Gastrocnemius medialis (tissue), 4 donors: ENCODE results near the gene RNF215. TPM values are rescaled to one million over a fixed set of nuclear protein-coding genes. Genes with fewer than 3 reads are reported as not detected.

Experiments
- ATAC-seq, 2 donors: fragments of 150-250 bp; one replicate each; pipeline ENCODE4 v1.9.1; 2016
- DNase-seq, 2 donors: peaks; one replicate each; pipeline ENCODE4 v3.0.0-alpha.2; 2019
- H3K27ac ChIP-seq, 4 donors: fragments of 200-600 bp; sonication (generic); 1 replicate in 1 of 4; 2 replicates in 3 of 4; pipeline ENCODE4 v1.5.1; 2016 to 2018; ENCODE audit warnings: mild to moderate bottlenecking in 2 of 4, moderate library complexity in 1 of 4
- H3K27me3 ChIP-seq, 3 donors: fragments of 200-600 bp; sonication (generic) in 2 of 3; 1 replicate in 1 of 3; 2 replicates in 2 of 3; pipeline versions ENCODE4 v1.5.1 to v1.6.0; 2016 to 2019; ENCODE audit warnings: mild to moderate bottlenecking in 1 of 3, moderate library complexity in 1 of 3
- H3K36me3 ChIP-seq, 2 donors: fragments of 200-600 bp; sonication (generic) in 1 of 2; one replicate each; pipeline ENCODE4 v1.5.1; 2017 to 2018
- H3K4me1 ChIP-seq, 2 donors: fragments of 200-600 bp; sonication (generic) in 1 of 2; one replicate each; pipeline ENCODE4 v1.5.1; 2016 to 2017; ENCODE audit warnings: mild to moderate bottlenecking in 2 of 2
- H3K4me3 ChIP-seq, 4 donors: fragments of 200-600 bp; sonication (generic) in 3 of 4; 1 replicate in 1 of 4; 2 replicates in 3 of 4; pipeline ENCODE4 v1.5.1; 2016 to 2019; ENCODE audit warnings: mild to moderate bottlenecking in 2 of 4
- H3K9me3 ChIP-seq, 3 donors: fragments of 200-600 bp; sonication (generic) in 2 of 3; 1 replicate in 1 of 3; 2 replicates in 2 of 3; pipeline ENCODE4 v1.5.1; 2016 to 2019
- POLR2A ChIP-seq, 2 donors: fragments of 450-650 bp; IDR thresholded peaks; one replicate each; pipeline ENCODE4 v1.6.1; 2017; ENCODE audit warnings: antibody characterized with exemption in 2 of 2, mild to moderate bottlenecking in 2 of 2, moderate library complexity in 2 of 2
- in situ Hi-C, 4 donors: fragments of 200-750 bp; cut with MboI; loops; one replicate each; pipeline versions ENCODE4 v1.15.0 to v1.8.0; 2017; ENCODE audit warnings: low sequenced_read_pairs in 4 of 4
- intact Hi-C: fragments of 100-400 bp; cut with DNase I; formaldehyde crosslinking; loops from one replicate; pipeline ENCODE4 v1.15.1; 2023; ENCODE audit warnings: low total_unique reads
- total RNA-seq, 4 donors: library from RNA; depleted of rRNA; stranded (reverse); fragments of >200 nt; gene quantifications; one replicate each; pipeline versions ENCODE4 v1.1.0 to v1.2.3, GENCODE V29; 2016
- TF ChIP-seq, protein P1 (sequence below), 5 experiments: fragments of 450-650 bp in 3 of 5; fragments of 200-600 bp in 2 of 5; sonication (generic) in 2 of 5; IDR thresholded peaks in 4 of 5; conservative IDR thresholded peaks in 1 of 5; 1 replicate in 4 of 5; 2 replicates in 1 of 5; pipeline ENCODE4 v1.5.1; 2016 to 2019; ENCODE audit warnings: antibody characterized with exemption in 5 of 5, mild to moderate bottlenecking in 3 of 5, moderate library complexity in 3 of 5

RNF215 gene
- total RNA-seq, 4 donors from 2014 or later = 4.7 to 11.2 (median 8.1) TPM

DNA sequence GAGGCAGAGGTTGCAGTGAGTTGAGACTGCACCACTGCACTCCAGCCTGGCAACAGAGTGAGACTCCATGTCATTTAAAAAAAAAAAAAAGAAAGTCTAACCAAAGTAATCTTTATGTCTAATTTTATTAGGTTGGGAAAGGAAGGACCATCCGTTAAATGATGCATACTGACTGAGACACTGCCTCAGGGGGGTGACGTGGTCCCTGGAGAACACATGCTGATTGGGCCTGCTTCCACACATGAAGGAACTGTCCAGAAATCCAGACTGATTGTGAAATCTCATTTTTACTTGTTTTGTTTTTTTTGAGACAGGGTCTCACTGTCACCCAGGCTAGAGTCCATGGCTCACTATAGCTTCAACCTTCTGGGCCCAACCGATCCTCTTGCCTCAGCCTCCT lies 36.0 kb downstream of the RNF215 start:
- H3K4me1 ChIP-seq = peaks cover 20 to 25% of the 10 kb centered on the region in 2 donors

DNA sequence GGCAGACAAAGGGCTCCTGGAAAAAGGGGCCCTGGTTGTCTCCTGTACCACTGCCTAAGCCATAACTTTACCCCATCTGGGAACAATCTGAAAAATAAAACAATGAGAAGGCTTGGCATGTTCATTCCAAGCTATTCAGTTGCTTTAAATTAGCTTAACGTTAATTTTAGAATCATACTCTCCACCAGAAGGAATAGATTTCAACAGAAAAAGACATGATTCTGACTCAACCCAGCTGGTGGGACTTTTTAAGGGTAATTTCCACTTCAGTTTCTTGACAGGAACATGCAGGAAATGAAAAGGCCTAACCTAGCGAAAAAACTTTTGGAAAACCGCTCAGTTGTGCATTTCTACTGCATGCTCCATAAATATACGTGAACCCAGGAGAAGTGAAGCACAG lies 38.4 kb downstream of the RNF215 start:
- intact Hi-C loops (no loop called here), in situ Hi-C loops (no loop called here)
- H3K27ac ChIP-seq = no peak overlapping the region
- DNase-seq (no peak), ATAC-seq (no peak)
- H3K4me3 ChIP-seq = no peak overlapping the region
- H3K4me1 ChIP-seq = peaks cover 0 to 2% of the 10 kb centered on the region in 2 donors
- H3K36me3 ChIP-seq = peaks cover 0 to 84% of the 10 kb centered on the region in 2 donors
- H3K9me3 ChIP-seq = no peaks in the 10 kb centered on the region
- no peaks in the 10 kb centered on the region for H3K27me3 ChIP-seq
- TF ChIP-seq POLR2A (IDR thresholded peaks at IDR 0.05) = no peak
- TF ChIP-seq, protein P1, sequence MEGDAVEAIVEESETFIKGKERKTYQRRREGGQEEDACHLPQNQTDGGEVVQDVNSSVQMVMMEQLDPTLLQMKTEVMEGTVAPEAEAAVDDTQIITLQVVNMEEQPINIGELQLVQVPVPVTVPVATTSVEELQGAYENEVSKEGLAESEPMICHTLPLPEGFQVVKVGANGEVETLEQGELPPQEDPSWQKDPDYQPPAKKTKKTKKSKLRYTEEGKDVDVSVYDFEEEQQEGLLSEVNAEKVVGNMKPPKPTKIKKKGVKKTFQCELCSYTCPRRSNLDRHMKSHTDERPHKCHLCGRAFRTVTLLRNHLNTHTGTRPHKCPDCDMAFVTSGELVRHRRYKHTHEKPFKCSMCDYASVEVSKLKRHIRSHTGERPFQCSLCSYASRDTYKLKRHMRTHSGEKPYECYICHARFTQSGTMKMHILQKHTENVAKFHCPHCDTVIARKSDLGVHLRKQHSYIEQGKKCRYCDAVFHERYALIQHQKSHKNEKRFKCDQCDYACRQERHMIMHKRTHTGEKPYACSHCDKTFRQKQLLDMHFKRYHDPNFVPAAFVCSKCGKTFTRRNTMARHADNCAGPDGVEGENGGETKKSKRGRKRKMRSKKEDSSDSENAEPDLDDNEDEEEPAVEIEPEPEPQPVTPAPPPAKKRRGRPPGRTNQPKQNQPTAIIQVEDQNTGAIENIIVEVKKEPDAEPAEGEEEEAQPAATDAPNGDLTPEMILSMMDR (IDR thresholded peaks at IDR 0.05 in 4 of 5, conservative IDR thresholded peaks at IDR 0.05 in 1 of 5) = no peak

More for the DNA sequence above, 36.0 kb downstream of the RNF215 start:
- no peak overlapping the region for H3K27ac ChIP-seq
- ATAC-seq (no peak), DNase-seq (no peak)
- H3K9me3 ChIP-seq = no peaks in the 10 kb centered on the region
- no peak overlapping the region for H3K4me3 ChIP-seq
- H3K36me3 ChIP-seq = peaks cover 0 to 60% of the 10 kb centered on the region in 2 donors
- intact Hi-C loops = no loop called here
- TF ChIP-seq POLR2A (IDR thresholded peaks at IDR 0.05) = no peak
- TF ChIP-seq, protein P1 (IDR thresholded peaks at IDR 0.05 in 4 of 5, conservative IDR thresholded peaks at IDR 0.05 in 1 of 5) = no peak
- in situ Hi-C loops = no loop called here
- H3K27me3 ChIP-seq = no peaks in the 10 kb centered on the region

DNA sequence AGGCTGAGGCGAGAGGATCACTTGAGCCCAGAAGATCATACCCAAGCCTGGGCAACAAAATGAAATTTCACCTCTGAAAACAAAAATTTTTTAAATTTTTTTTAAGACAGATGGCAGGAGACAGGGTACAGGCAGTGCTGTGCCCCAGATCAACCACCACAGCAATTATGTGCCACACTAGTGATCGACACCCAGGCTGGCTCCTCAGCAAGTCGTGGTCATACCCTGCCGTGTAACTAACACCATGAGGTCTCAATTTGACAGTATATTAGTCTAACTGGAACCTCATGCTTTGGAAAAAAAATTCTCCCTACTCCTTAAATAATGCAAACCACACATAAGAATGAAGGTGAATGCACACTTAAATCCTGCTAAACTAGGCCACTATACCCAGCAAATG lies 38.8 kb downstream of the RNF215 start:
- TF ChIP-seq, protein P1 (IDR thresholded peaks at IDR 0.05 in 4 of 5, conservative IDR thresholded peaks at IDR 0.05 in 1 of 5) = no peak
- no peak for TF ChIP-seq POLR2A (IDR thresholded peaks at IDR 0.05)
- Histone ChIP-seq H3K9me3 (no peaks in the 10 kb centered on the region), H3K27me3 (no peaks in the 10 kb centered on the region), H3K27ac (no peak overlapping the region), H3K4me1 (no peaks in the 10 kb centered on the region), H3K36me3 (peaks cover 0 to 88% of the 10 kb centered on the region in 2 donors), H3K4me3 (no peak overlapping the region)
- intact Hi-C loops = no loop called here
- in situ Hi-C loops = no loop called here
- DNase-seq (no peak), ATAC-seq (no peak)

DNA sequence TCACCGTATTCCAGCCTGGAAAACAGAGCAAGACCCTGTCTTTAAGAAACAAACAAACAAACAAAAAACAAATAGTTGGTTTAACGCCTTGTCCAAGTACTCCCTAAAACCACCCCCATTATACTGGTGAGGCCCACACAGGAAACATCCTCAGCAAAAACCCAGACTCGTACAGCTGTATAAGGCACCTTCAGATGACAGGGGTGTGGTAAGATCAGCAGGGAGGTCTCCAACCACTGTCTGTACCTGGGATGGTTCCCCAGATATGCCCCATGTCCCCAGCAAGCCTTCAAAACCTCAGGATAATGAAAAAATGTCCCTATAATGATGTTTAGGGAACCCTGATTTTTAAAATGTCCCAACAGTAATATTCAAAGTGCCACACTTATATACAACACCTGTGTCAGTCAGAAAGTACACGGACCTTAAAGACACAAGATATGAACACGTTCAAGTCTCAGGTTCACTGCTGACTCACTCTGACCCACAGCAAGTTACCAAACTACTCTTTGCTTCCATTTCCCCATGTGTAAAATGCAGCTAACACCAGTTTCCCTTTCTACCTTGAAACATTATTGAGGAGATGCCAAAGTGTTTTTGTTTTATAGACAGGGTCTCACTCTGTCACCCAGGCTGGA lies 39.8 kb downstream of the RNF215 start:
- H3K27ac ChIP-seq = no peak overlapping the region
- no peaks in the 10 kb centered on the region for H3K9me3 ChIP-seq
- peaks cover 0 to 93% of the 10 kb centered on the region in 2 donors for H3K36me3 ChIP-seq
- H3K4me3 ChIP-seq = no peak overlapping the region
- intact Hi-C loops (no loop called here), in situ Hi-C loops (no loop called here)
- no peak for TF ChIP-seq POLR2A (IDR thresholded peaks at IDR 0.05)
- TF ChIP-seq, protein P1 (IDR thresholded peaks at IDR 0.05 in 4 of 5, conservative IDR thresholded peaks at IDR 0.05 in 1 of 5) = no peak
- no peaks in the 10 kb centered on the region for H3K27me3 ChIP-seq
- H3K4me1 ChIP-seq = no peaks in the 10 kb centered on the region
- ATAC-seq (peak in 1 of 2 donors; percentile 65), DNase-seq (no peak)
